ENCODE results near the gene DCAF12L2.
"Not testable (repeated sequence)": the region's sequence is repeated elsewhere in the genome, so short reads cannot be mapped to it uniquely, and the experiment has no call there.

The DCAF12L2 gene

GRCh38 chrX:126165721-126166461 is at the start of gene DCAF12L2:
DCAF12L2 (minus strand) TSS chrX:126166289; CDS start chrX:126165924, 365 bp downstream.
- no peak within 1 kb of the TSS for H3K27ac Mint-ChIP-seq
- H3K36me3 Mint-ChIP-seq, result no peaks in the 10 kb centered on the region
- H3K4me3 Mint-ChIP-seq, result no peak within 1 kb of the TSS
- no peaks in the 10 kb centered on the region for H3K9me3 Mint-ChIP-seq
- no peak for ATAC-seq
- no peaks in the 10 kb centered on the region for H3K4me1 Mint-ChIP-seq
- H3K27me3 Mint-ChIP-seq, result no peaks in the 10 kb centered on the region

- H3K4me3 Mint-ChIP-seq, H3K27me3 Mint-ChIP-seq, H3K9me3 Mint-ChIP-seq, H3K36me3 Mint-ChIP-seq, H3K4me1 Mint-ChIP-seq, ATAC-seq, H3K27ac Mint-ChIP-seq: not testable (repeated sequence)
Observed at GRCh38 chrX:126190888-126191287, 24.8 kb upstream of the DCAF12L2 start.

DNA sequence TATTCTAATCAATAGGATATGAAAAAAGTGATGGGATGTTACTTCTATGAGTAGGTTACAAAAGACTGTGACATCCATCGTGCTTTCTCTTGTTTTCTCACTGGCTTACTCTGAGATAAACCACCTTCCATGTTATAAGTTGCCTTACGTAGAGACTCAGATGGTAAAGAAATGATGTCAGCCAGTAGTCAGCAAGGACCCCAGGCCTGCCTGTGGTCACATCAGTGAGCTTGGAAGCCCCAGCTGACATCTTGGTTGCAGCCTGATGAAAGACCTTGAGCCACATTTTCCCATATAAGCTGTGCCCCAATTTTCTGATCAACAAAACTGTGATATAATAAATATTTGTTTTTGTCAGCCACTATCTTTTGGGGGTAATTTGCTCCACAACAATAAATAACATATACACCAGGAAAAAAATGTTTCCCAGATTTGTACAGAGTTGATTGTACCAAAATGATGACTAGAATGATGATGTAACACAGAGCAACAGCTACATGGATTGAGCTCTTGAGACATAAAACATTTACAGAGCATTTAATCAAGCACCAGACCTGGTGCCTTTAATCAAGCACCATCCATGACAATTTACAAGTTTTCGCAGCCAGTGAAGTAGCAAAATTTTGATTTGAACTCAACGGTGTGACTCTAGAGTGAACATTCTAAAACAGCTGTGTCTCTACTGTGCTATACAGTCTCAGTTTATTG is 11.2 kb upstream of the DCAF12L2 start:
- H3K9me3 Mint-ChIP-seq, result peaks cover 2% of the 10 kb centered on the region
- no peaks in the 10 kb centered on the region for H3K36me3 Mint-ChIP-seq
- H3K27ac Mint-ChIP-seq, result no peak overlapping the region
- H3K4me3 Mint-ChIP-seq, result no peak overlapping the region
- H3K27me3 Mint-ChIP-seq, result no peaks in the 10 kb centered on the region
- no peak for ATAC-seq
- no peaks in the 10 kb centered on the region for H3K4me1 Mint-ChIP-seq

- Mint-ChIP-seq H3K4me3 (no peak overlapping the region), H3K4me1 (no peaks in the 10 kb centered on the region), H3K27me3 (no peaks in the 10 kb centered on the region), H3K36me3 (no peaks in the 10 kb centered on the region), H3K9me3 (no peaks in the 10 kb centered on the region), H3K27ac (no peak overlapping the region)
- ATAC-seq, result no peak
Observed at GRCh38 chrX:126170720-126171119, 4.6 kb upstream of the DCAF12L2 start.

- H3K36me3 Mint-ChIP-seq, result no peaks in the 10 kb centered on the region
- H3K27me3 Mint-ChIP-seq, result no peaks in the 10 kb centered on the region
- H3K4me3 Mint-ChIP-seq, result no peak overlapping the region
- H3K4me1 Mint-ChIP-seq, result no peaks in the 10 kb centered on the region
- H3K27ac Mint-ChIP-seq, result no peak overlapping the region
- no peaks in the 10 kb centered on the region for H3K9me3 Mint-ChIP-seq
- no peak for ATAC-seq
Observed at GRCh38 chrX:126167560-126167959, 1.5 kb upstream of the DCAF12L2 start.

GRCh38 chrX:126165401-126165720 is 728 bp downstream of the DCAF12L2 start:
- Mint-ChIP-seq H3K4me1 (no peaks in the 10 kb centered on the region), H3K36me3 (no peaks in the 10 kb centered on the region), H3K9me3 (no peaks in the 10 kb centered on the region), H3K27ac (no peak overlapping the region), H3K27me3 (no peaks in the 10 kb centered on the region), H3K4me3 (no peak overlapping the region)
- no peak for ATAC-seq

DNA sequence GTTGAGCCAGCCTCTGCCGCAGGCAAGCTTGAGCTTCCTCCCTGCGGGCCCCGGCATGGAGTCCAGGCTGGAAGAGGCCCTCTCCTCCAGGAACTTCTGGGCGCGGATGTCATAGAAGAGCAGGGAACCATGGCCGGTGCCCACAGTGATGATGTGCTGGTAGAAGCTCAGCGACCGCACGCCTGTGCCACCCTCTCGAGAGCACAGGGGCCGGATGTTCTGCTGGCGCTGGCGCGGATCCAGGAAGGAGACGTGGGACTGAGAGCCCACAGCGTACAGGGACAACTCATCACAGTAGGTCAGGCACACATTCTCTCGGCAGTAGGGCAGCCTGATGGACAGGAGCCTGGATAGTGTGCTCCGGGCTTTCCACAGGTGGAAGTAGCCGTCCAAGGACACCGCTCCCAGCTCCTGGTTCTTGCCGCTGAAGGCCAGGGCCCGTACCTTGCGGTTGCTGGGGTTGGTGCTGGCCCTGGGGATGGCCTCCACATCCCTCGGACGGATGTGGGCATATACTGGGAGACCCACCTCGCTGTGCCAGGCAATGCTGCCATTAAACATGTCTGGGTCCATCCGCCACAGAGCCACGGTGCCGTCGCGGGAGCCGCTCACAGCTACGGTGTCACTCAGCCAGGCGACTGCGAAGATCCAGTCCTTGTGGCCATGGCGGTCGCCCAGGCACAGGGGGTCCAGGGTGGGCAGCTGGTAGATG is 1.2 kb downstream of the DCAF12L2 start:
- Mint-ChIP-seq H3K36me3 (no peaks in the 10 kb centered on the region), H3K4me1 (no peaks in the 10 kb centered on the region), H3K27me3 (no peaks in the 10 kb centered on the region), H3K27ac (no peak overlapping the region), H3K9me3 (no peaks in the 10 kb centered on the region), H3K4me3 (no peak overlapping the region)
- no peak for ATAC-seq

- no peak overlapping the region for H3K27ac Mint-ChIP-seq
- no peaks in the 10 kb centered on the region for H3K36me3 Mint-ChIP-seq
- no peaks in the 10 kb centered on the region for H3K4me1 Mint-ChIP-seq
- H3K9me3 Mint-ChIP-seq, result peaks cover under 1% of the 10 kb centered on the region
- no peak overlapping the region for H3K4me3 Mint-ChIP-seq
- no peaks in the 10 kb centered on the region for H3K27me3 Mint-ChIP-seq
- no peak for ATAC-seq
Observed at GRCh38 chrX:126164226-126164625, 1.9 kb downstream of the DCAF12L2 start.

GRCh38 chrX:126141014-126141413 is 25.1 kb downstream of the DCAF12L2 start:
- no peaks in the 10 kb centered on the region for H3K27me3 Mint-ChIP-seq
- no peaks in the 10 kb centered on the region for H3K9me3 Mint-ChIP-seq
- H3K36me3 Mint-ChIP-seq, result no peaks in the 10 kb centered on the region
- H3K4me1 Mint-ChIP-seq, result no peaks in the 10 kb centered on the region
- no peak overlapping the region for H3K4me3 Mint-ChIP-seq
- no peak for ATAC-seq
- no peak overlapping the region for H3K27ac Mint-ChIP-seq

GRCh38 chrX:126137899-126138298 is 28.2 kb downstream of the DCAF12L2 start:
- no peaks in the 10 kb centered on the region for H3K27me3 Mint-ChIP-seq
- H3K27ac Mint-ChIP-seq, result no peak overlapping the region
- no peak for ATAC-seq
- H3K36me3 Mint-ChIP-seq, result no peaks in the 10 kb centered on the region
- no peaks in the 10 kb centered on the region for H3K4me1 Mint-ChIP-seq
- H3K4me3 Mint-ChIP-seq, result no peak overlapping the region
- no peaks in the 10 kb centered on the region for H3K9me3 Mint-ChIP-seq

DNA sequence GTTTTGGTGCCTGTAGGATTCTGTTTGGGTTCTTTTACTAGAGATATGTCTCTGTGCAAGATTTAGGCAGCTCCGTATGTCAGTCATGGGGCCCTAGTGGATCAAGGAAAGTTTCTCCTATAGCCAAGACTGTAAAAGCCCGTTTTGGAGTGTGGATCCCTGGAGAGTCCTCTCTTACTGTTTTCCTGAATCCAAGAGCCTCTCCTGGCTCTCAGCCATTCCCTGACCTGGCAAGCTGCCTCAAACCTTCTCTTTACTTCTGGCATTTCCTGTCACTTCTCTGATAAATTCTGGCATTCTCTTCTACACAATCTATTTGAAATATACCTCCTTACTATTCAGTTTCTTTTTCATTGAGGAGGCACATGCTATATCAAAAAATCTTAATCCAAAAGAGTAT is 41.4 kb downstream of the DCAF12L2 start:
- no peak for ATAC-seq
- H3K4me3 Mint-ChIP-seq, result no peak overlapping the region
- H3K4me1 Mint-ChIP-seq, result no peaks in the 10 kb centered on the region
- H3K27me3 Mint-ChIP-seq, result no peaks in the 10 kb centered on the region
- no peaks in the 10 kb centered on the region for H3K9me3 Mint-ChIP-seq
- H3K27ac Mint-ChIP-seq, result no peak overlapping the region
- no peaks in the 10 kb centered on the region for H3K36me3 Mint-ChIP-seq

All from stimulated activated memory B cell treated with anti-CD40 and anti-IgM and Interleukin-4, amounts not matched to agents 10 μg/mL and 1 μg/mL and 100 μg/mL, for 72 hours (primary cell).